Skin of body (tissue), 2 donors: ENCODE measurements around the gene RGS18. TPM values are rescaled to one million over a fixed set of nuclear protein-coding genes. Genes with fewer than 3 reads are reported as not detected.
"Not testable (repeated sequence)": the region's sequence is repeated elsewhere in the genome, so short reads cannot be mapped to it uniquely, and the experiment has no call there.

ENCODE experiments used
- DNase-seq: peaks from one replicate; lab custom pipeline; 2025; lab: John Stamatoyannopoulos, UW
- total RNA-seq: library from RNA; depleted of rRNA; stranded (reverse); fragments of >200 nt; gene quantifications from one replicate; pipeline ENCODE4 v1.2.3, GENCODE V29; 2014

Gene RGS18, protein sequence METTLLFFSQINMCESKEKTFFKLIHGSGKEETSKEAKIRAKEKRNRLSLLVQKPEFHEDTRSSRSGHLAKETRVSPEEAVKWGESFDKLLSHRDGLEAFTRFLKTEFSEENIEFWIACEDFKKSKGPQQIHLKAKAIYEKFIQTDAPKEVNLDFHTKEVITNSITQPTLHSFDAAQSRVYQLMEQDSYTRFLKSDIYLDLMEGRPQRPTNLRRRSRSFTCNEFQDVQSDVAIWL
- total RNA-seq, result 4.4 TPM

GRCh38 chr1:192158181-192158580, at the start of gene RGS18:
RGS18 (plus strand) TSS chr1:192158462; CDS start chr1:192158638, 176 bp downstream.
- DNase-seq, result no peak

GRCh38 chr1:192109576-192109975, 48.7 kb upstream of the RGS18 start:
- no peak for DNase-seq

DNA sequence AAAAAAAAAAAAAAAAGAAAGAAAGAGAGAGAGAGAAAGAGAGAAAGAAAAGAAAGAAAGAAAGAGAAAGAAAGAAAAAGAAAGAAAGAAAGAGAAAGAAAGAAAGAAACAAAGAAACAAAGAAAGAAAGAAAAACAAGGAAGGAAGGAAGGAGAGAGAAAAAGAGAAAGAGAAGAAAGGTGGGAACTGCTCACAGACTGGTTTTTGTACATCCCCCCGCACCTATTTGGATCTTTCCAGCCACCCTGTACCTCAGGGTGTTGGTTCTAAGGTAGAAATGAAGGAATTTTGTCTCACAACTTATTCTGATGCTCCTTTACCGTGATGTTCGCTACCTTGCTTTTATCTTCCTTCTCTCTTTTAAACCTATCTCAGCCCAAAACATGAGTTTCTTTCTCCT, 43.3 kb upstream of the RGS18 start:
- no peak for DNase-seq

GRCh38 chr1:192118881-192119405, 39.3 kb upstream of the RGS18 start:
- DNase-seq, result no peak

DNA sequence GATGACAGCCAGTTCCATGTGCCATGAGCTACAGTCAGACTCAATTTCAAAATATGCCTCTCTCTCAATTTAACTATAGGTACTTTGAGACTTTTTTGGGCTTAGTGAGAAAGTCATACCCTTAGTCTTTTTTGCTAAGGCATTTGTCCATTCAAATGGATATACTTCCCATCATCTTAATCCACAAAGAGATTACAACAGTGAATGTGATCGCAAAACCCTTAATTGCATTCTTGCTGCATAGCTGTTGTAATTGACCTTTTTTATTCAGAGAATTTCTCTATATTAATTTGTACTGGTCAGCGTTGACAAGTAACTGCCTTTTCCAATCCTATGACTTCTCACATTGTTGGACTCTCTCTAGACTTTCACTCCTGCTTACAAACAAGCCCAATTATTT, 38.6 kb upstream of the RGS18 start:
- no peak for DNase-seq

GRCh38 chr1:192122668-192123067, 35.6 kb upstream of the RGS18 start:
- no peak for DNase-seq

GRCh38 chr1:192123212-192123611, 35.0 kb upstream of the RGS18 start:
- DNase-seq, result no peak

DNA sequence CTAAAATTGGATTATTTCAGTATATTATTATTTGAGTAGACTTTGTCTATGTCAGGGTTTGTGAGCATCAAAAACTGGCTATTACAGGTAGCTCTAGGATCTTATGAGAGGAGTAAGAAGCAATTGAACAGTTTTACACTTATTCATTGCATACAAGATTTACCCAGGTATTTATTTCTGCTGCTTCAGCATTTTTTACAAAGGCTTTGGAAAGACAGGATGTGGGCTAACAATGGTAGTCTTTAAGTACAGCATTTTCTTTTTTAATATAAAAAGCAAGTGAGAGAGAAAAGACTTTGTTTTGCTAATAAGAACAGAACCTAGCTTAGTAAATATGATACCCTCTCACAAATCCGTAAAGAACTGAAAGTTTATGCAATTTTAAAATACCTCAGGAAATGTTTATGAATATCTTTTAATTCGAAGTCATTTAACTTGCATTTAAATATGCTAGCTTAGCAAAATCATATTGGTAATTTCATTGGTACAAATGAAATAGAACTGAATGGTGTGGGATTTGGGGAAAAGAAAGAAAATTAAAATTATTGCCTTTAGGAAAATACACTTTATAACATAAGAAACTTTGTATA, 32.1 kb upstream of the RGS18 start:
- no peak for DNase-seq

- DNase-seq, result no peak
Measured at GRCh38 chr1:192130175-192130574, 28.1 kb upstream of the RGS18 start.

GRCh38 chr1:192130865-192131264, 27.4 kb upstream of the RGS18 start:
- not testable (repeated sequence) for DNase-seq

DNA sequence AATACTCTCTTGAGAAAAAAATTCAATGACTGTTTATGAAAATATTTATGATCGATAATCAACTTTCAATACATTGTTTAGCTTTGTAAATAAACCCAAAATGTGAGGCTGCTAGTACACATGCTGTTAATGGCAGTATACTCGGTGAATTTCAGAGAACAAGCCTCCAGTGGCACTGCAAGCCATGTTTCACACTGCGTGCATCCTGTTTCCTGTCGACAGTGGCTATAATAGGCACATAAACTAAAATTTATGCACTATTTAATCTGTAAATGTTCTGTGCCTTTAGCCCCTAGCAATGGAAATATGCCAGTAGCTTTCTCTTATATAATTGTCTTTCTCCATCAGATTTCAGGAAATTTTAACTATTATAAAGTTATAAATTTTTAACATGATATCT, 26.3 kb upstream of the RGS18 start:
- no peak for DNase-seq

- DNase-seq, result no peak
Measured at GRCh38 chr1:192133350-192133926, 24.8 kb upstream of the RGS18 start.

DNA sequence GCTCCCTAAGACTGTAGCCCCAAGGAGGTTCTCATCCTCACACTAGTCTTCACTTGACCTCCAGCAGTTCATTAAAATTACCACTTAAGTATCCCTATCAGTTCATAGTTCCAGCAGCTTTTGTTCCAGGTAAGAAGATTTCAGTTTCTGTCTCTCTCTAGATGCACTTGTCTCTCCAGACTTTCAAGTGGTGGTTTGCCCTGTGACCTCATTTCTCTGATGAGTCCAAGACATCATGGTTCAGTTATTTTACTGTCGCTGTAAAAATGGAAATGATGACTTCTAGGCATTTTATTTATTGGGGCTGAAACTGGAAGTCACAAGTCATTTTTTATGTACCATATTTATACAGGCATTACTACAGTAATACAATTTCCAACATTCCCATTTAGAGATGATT, 17.9 kb upstream of the RGS18 start:
- DNase-seq, result no peak

DNA sequence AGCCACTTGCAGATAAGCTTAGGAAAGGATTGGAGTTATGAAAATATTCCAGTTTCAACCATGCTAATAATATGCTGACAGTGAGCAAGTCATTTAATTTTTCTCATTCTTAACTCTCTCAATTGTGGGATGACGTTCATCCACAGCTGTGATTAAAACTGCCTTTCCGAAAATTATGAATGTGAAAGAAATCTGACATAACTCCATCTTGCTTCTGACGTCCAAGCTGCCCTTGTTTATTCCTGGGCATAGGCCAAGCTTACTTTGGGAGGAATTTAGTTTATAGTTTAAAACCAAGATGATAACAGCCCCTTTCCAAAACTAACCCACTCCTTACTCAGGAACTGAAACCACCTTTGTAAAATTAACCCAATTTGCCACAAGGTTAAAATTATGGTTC, 11.0 kb upstream of the RGS18 start:
- no peak for DNase-seq

GRCh38 chr1:192147696-192148095, 10.6 kb upstream of the RGS18 start:
- no peak for DNase-seq

DNA sequence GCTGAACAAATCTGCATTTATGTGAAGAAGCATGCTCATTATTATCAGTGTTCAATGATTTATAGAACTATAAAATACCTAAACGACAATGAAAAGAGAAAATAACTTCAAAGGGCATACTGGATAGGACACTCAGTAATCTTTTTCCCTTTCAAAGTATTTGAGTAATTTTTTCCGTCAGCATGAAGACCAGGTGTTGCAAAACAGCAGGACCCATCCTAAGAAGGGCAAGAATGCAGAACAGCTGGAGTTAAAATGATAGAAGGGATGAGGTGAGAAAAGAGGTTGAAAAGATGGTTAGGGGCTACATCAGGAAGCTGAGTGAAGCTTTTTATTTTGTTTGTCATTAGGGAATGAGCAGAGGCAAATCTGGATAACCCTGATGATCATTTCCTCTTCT, 7.1 kb upstream of the RGS18 start:
- no peak for DNase-seq

DNA sequence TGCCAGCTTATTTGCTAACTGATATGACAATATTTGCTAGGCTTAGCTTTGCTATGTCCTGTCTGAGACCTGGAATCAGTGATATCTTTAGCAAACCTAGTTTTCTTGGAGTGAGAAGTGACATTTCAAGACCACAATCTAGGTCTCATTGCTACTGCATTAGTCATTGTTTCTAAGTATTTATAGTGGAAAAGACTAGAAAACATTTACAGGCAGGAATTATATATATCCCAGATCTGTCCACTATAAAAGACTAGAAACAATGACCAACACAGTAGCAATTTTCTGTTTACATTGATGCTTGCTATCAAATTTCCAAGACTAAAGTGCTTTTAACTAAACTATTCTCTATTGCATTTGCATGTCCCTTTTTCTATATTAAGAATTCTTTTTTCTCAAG, 5.0 kb upstream of the RGS18 start:
- no peak for DNase-seq

DNA sequence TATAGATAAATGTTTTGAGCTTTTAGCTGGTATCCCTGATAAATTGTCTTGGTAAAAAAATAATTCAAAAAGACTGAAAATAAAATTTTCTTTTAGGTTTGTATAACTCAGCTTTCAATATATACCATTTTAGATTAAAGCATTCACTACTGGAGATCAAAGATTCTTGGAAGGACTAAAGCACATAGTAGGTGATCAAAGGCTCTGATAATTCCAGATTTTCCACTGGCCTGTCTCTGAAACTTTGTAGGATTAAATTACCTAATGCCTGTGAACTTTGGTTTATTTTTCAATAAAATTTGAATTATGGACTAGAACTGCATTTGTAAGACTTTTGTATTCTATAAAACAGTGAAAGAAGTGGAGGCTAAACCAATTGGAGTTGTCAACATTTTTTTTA, 1.2 kb upstream of the RGS18 start:
- no peak for DNase-seq

DNA sequence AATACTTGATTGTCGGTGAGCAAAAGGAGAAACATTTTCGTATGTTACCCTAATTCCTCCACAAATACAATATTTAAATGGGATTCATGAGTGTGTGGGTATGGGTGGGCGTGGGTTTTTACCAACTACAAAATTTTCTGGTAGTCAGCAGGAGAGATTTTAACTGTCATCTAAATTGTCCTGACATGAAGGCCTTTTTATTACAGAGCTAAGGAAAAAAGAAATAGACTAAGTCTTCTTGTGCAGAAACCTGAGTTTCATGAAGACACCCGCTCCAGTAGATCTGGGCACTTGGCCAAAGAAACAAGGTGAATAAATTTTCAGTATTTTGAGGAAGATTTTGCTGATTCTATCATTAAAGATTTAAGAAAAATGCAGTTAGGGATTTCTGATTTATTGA, 752 bp downstream of the RGS18 start:
- no peak for DNase-seq

- no peak for DNase-seq
Measured at GRCh38 chr1:192159781-192160180, 1.5 kb downstream of the RGS18 start.

DNA sequence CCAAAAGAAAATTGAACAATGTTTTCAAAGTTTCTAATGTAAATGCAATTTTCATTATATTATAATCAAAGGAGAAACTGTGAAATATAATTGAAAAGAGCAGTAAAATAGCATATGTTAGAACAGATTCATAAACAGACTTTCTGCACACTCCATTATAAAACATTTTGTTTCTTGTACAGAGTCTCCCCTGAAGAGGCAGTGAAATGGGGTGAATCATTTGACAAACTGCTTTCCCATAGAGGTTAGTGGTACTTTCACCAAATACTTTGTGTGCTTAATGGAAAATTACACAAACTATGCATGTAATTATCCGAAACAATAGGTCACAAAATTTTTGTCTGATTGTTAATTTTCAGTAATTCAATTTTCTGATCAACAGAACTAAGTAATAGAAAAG, 1.9 kb downstream of the RGS18 start:
- DNase-seq, result no peak

- no peak for DNase-seq
Measured at GRCh38 chr1:192161976-192162375, 3.7 kb downstream of the RGS18 start.

GRCh38 chr1:192162376-192162775, 4.1 kb downstream of the RGS18 start:
- no peak for DNase-seq
